GM19395 (cell line): ENCODE measurements around the gene GAGE10.
"Not testable (repeated sequence)": the region's sequence is repeated elsewhere in the genome, so short reads cannot be mapped to it uniquely, and the experiment has no call there.

ENCODE experiments used
- ATAC-seq: cut with Tn5 transposase; IDR thresholded peaks from one replicate; pipeline ENCODE4 v1.9.1; 2021; ENCODE audit warnings: mild to moderate bottlenecking, moderate library complexity; ENCODE audit not compliant: unreplicated experiment

GAGE10 gene

GRCh38 chrX:49322266-49322665 is 18.8 kb downstream of the GAGE10 start:
- not testable (repeated sequence) for ATAC-seq

- ATAC-seq, result not testable (repeated sequence)
Observed at GRCh38 chrX:49323735-49324134, 20.3 kb downstream of the GAGE10 start.

- ATAC-seq, result not testable (repeated sequence)
Observed at GRCh38 chrX:49330421-49330820, 27.0 kb downstream of the GAGE10 start.

- ATAC-seq, result not testable (repeated sequence)
Observed at GRCh38 chrX:49331282-49331681, 27.8 kb downstream of the GAGE10 start, which contains the start of gene GAGE13. Gene GAGE13, plus strand, starts transcription at chrX:49331582. Its CDS starts 1,156 bp downstream, at chrX:49332738.

- ATAC-seq, result not testable (repeated sequence)
Observed at GRCh38 chrX:49331841-49332240, 28.4 kb downstream of the GAGE10 start.

GRCh38 chrX:49341449-49341848 is 38.0 kb downstream of the GAGE10 start:
- not testable (repeated sequence) for ATAC-seq

DNA sequence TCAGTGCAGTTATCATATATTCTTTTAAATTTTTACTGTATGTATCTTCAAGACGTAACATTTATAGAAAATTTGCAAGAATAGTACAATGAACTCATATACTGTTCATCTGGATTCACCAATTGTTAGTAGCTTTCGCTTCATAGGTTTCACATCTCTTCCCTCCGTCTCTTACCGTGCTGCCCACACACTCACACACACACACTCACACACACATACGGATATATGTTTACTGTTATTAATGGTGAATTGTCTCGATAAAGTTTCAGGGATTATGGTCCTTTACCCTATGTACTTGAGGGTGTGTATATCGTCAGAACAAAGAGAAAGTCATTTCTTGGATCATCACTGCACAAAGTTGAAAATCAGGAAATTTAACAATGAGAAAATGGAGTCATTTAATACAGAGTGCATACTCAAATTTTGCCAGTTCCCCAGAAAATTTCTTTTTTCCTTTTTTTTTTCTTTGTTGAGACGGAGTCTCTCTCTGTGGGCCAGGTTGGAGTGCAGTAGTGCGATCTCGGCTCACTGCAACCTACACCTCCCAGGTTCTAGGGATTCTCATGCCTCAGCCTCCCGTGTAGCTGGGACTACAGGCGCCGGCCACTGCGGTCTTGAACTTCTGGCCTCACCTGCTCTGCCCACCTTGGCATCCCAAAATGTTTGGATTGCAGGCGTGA is 41.2 kb downstream of the GAGE10 start:
- not testable (repeated sequence) for ATAC-seq

DNA sequence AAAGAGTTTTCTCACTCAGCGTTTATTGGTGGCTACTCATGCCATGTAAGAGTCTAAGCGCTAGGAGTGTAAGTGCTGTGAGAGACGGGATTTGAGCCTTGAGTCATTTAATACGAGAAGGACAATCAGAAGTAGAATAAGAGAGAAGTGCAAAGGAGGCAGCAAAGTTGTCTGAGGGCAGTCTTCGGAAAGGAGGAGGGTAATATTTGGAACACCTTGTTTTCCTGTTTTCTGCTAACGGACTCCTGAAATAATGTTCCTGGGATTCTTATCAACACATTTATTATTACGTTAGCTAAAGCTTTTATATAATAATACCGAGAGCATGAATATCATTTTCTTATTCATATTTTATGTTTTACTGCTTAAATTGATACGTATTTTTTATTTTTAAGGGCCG is 42.0 kb downstream of the GAGE10 start:
- ATAC-seq, result not testable (repeated sequence)

DNA sequence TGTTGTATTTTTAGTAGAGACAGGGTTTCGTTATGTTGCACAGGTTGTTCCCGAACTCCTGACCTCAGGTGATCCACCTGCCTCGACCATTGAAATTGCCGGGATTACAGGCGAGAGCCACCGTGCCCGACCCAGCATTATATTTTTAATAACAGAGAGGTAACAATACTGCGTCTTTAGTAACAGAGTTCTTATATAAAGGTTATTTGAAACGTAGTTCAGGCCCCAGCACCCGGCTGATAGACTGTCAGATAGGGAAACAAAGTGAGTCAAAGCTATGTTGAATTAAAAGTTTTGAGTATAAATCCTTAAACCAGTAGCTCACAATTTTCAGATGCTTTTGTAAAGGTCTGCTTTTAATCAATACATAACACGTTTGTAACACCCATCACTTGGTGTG is 42.7 kb downstream of the GAGE10 start:
- not testable (repeated sequence) for ATAC-seq
